Stimulated activated CD4-positive, alpha-beta T cell treated with anti-CD3 and anti-CD28 coated beads, TNF-alpha, amount 100 ng/mL, for 1 hour (primary cell): Measurements from ENCODE around the gene CA7.
A peak's percentile ranks its signal among the peaks of the same experiment; 100 is the strongest.

ENCODE experiments used
- DNase-seq, 3 donors: peaks; one replicate each; pipeline ENCODE4 v3.0.0-alpha.2; 2020; ENCODE audit warnings: low read depth in 3 of 3, low spot score in 1 of 3

CA7 gene

GRCh38 chr16:66844342-66845079 is at the start of gene CA7:
TSS of gene CA7 (plus strand) at chr16:66844414. CDS start at chr16:66844488, 74 bp downstream.
- no peak for DNase-seq

GRCh38 chr16:66798161-66798560 is 46.1 kb upstream of the CA7 start:
- no peak for DNase-seq

- DNase-seq = no peak
Measured at GRCh38 chr16:66800856-66801255, 43.4 kb upstream of the CA7 start.

GRCh38 chr16:66801320-66802105 is 42.7 kb upstream of the CA7 start, which contains the start of gene TERB1:
TSS of gene TERB1 (minus strand) at chr16:66801584. CDS start at chr16:66796798, 4,786 bp downstream.
- no peak for DNase-seq

GRCh38 chr16:66802159-66802558 is 42.1 kb upstream of the CA7 start:
- no peak for DNase-seq

- DNase-seq = no peak
Measured at GRCh38 chr16:66809765-66810164, 34.4 kb upstream of the CA7 start.

- no peak for DNase-seq
Measured at GRCh38 chr16:66810391-66810790, 33.8 kb upstream of the CA7 start.

- no peak for DNase-seq
Measured at GRCh38 chr16:66811043-66811442, 33.2 kb upstream of the CA7 start.

GRCh38 chr16:66814734-66815133 is 29.5 kb upstream of the CA7 start:
- DNase-seq = no peak

- DNase-seq = no peak
Measured at GRCh38 chr16:66824006-66824405, 20.2 kb upstream of the CA7 start.

GRCh38 chr16:66830422-66831404 is 13.5 kb upstream of the CA7 start, which contains the start of gene NAE1:
TSS of gene NAE1 (minus strand) at chr16:66830976. CDS start at chr16:66830899, 77 bp downstream.
- peak; percentile 72 to 87 (median 85) for DNase-seq

- no peak for DNase-seq
Measured at GRCh38 chr16:66832190-66832589, 12.0 kb upstream of the CA7 start.

- DNase-seq = no peak
Measured at GRCh38 chr16:66832661-66833305, 11.4 kb upstream of the CA7 start.

GRCh38 chr16:66834746-66835145 is 9.5 kb upstream of the CA7 start:
- DNase-seq = no peak

GRCh38 chr16:66840883-66841282 is 3.3 kb upstream of the CA7 start:
- DNase-seq = no peak

- DNase-seq = no peak
Measured at GRCh38 chr16:66841366-66841765, 2.8 kb upstream of the CA7 start.

- DNase-seq = no peak
Measured at GRCh38 chr16:66842765-66843164, 1.4 kb upstream of the CA7 start.

GRCh38 chr16:66843191-66843590 is 1.0 kb upstream of the CA7 start:
- DNase-seq = no peak

GRCh38 chr16:66844009-66844341 is 239 bp upstream of the CA7 start:
- no peak for DNase-seq

- no peak for DNase-seq
Measured at GRCh38 chr16:66845080-66845410, 831 bp downstream of the CA7 start.

- DNase-seq = no peak
Measured at GRCh38 chr16:66845791-66846221, 1.6 kb downstream of the CA7 start.
